ENCODE data around the gene DIPK1A. TPM values are rescaled to one million over a fixed set of nuclear protein-coding genes. Genes with fewer than 3 reads are reported as not detected.
"Not testable (repeated sequence)": the region's sequence is repeated elsewhere in the genome, so short reads cannot be mapped to it uniquely, and the experiment has no call there.

DIPK1A gene
- total RNA-seq, 1 donor = 29.0 TPM

DNA sequence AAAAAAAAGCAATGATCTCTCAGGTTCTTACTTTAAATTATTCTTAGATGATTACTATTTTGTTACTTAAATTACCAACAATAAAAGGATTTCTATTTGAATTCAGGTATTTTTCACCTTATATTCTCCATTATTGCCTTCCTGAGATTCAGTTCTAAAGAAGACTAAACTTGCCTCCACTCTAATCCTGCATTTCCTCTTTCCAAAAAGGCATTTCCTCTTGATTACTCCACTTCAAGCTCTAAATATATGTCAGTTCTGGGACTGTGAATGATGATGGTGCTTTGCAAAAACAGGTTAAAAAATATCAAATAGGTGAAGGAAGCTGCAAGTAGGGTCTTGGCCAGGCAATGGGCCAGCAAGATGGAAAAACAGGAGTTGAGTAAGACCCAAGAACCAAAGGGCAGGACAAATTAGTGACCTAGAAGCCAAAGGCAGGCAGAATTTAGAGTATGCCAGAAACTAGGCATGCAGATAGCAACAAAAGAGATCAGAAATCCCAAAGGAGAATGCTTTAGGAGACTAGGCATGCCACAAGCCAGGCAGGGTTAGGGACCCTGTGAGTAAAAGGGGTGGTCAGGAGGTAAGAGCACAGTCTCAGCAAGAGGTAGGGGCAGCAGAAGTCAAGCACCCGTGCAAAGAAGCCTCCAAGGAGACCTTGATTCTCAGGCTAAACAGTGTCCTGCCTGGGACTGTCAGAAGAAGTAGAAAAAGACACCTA, 11.3 kb upstream of the DIPK1A start:
- Histone ChIP-seq H3K79me2 (ENCODE audit: insufficient read depth, low read length) (no peaks in the 10 kb centered on the region), H3K9me3 (ENCODE audit: low read depth, low read length) (no peaks in the 10 kb centered on the region), H3K27ac (ENCODE audit: low read depth, low read length) (no peak overlapping the region), H2AFZ (ENCODE audit: low read length) (no peak overlapping the region), H4K20me1 (ENCODE audit: insufficient read depth, low read length) (no peaks in the 10 kb centered on the region), H3K4me1 (ENCODE audit: insufficient read depth, low read length) (no peaks in the 10 kb centered on the region), H3K4me3 (ENCODE audit: insufficient read depth, low read length) (no peak overlapping the region), H3K36me3 (ENCODE audit: insufficient read depth, low read length) (no peaks in the 10 kb centered on the region), H3K27me3 (ENCODE audit: insufficient read depth, low read length) (peaks cover 22% of the 10 kb centered on the region), H3K4me2 (ENCODE audit: insufficient read depth, low read length) (no peak overlapping the region)
- DNase-seq (ENCODE audit: insufficient read length, low spot score, missing footprints) = no peak
- TF ChIP-seq, protein P1, sequence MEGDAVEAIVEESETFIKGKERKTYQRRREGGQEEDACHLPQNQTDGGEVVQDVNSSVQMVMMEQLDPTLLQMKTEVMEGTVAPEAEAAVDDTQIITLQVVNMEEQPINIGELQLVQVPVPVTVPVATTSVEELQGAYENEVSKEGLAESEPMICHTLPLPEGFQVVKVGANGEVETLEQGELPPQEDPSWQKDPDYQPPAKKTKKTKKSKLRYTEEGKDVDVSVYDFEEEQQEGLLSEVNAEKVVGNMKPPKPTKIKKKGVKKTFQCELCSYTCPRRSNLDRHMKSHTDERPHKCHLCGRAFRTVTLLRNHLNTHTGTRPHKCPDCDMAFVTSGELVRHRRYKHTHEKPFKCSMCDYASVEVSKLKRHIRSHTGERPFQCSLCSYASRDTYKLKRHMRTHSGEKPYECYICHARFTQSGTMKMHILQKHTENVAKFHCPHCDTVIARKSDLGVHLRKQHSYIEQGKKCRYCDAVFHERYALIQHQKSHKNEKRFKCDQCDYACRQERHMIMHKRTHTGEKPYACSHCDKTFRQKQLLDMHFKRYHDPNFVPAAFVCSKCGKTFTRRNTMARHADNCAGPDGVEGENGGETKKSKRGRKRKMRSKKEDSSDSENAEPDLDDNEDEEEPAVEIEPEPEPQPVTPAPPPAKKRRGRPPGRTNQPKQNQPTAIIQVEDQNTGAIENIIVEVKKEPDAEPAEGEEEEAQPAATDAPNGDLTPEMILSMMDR (IDR thresholded peaks at IDR 0.05; ENCODE audit: extremely low read depth, low read depth, low read length) = no peak

DNA sequence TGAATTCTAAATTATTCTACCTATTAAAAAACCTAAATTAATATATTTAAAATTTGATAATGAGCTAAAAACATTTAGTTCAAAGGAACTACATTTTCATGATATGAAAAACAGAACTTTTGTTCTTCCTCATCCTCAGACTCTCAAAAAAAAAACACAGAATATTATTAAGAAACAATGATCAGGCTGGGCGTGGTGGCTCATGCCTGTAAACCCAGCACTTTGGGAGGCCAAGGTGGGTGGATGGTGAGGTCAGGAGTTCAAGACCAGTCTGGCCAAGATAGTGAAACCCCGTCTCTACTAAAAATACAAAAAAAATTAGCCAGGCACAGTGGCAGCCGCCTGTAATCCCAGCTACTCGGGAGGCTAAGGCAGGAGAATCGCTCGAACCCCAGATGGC, 10.7 kb upstream of the DIPK1A start:
- H2AFZ ChIP-seq (ENCODE audit: low read length); H3K27ac ChIP-seq (ENCODE audit: low read depth, low read length); H3K4me2 ChIP-seq (ENCODE audit: insufficient read depth, low read length): not testable (repeated sequence)

DNA sequence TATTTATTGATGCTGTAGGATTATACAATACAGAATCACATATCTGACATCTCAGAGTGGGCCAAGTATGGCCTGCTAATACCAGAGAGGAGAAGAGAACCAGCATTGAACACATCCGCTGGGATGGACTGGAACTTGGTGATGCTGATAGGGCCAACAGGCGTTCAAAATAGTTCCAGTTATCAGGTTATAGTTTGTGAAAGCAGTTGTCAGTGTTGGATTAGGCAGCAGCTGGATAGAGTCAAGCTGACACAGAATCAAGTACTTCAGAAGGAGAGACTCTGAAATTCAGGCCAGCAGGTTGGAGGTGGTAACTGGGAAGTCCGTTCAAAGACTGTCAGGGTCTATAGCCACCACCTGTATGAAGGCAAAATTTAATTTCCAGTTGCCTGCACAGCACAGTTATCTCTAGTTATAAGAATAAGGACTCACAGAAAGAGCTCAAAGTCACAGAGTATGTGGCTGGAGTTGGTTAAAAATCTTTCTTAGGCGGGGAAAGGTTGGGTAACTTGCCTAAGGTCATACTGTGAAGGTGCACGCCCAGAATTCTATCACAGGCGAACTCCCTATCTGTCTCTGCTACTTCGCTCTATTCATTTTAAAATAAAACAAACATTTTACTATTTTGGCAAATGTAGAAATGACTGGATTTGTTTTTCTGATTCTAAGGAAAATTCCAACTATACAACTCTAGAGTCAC, 9.9 kb upstream of the DIPK1A start:
- H3K27ac ChIP-seq (ENCODE audit: low read depth, low read length) = no peak overlapping the region
- no peaks in the 10 kb centered on the region for H4K20me1 ChIP-seq (ENCODE audit: insufficient read depth, low read length)
- H3K27me3 ChIP-seq (ENCODE audit: insufficient read depth, low read length) = peaks cover 22% of the 10 kb centered on the region
- H3K4me2 ChIP-seq (ENCODE audit: insufficient read depth, low read length) = no peak overlapping the region
- TF ChIP-seq, protein P1 (IDR thresholded peaks at IDR 0.05; ENCODE audit: extremely low read depth, low read depth, low read length) = no peak
- H3K4me1 ChIP-seq (ENCODE audit: insufficient read depth, low read length) = no peaks in the 10 kb centered on the region
- H3K4me3 ChIP-seq (ENCODE audit: insufficient read depth, low read length) = no peak overlapping the region
- H3K9me3 ChIP-seq (ENCODE audit: low read depth, low read length) = no peaks in the 10 kb centered on the region
- no peaks in the 10 kb centered on the region for H3K36me3 ChIP-seq (ENCODE audit: insufficient read depth, low read length)
- H3K79me2 ChIP-seq (ENCODE audit: insufficient read depth, low read length) = no peaks in the 10 kb centered on the region
- no peak overlapping the region for H2AFZ ChIP-seq (ENCODE audit: low read length)
- no peak for DNase-seq (ENCODE audit: insufficient read length, low spot score, missing footprints)

More for the DNA sequence above, 10.7 kb upstream of the DIPK1A start:
- not testable (repeated sequence) for H3K9me3 ChIP-seq (ENCODE audit: low read depth, low read length); H4K20me1 ChIP-seq (ENCODE audit: insufficient read depth, low read length); DNase-seq (ENCODE audit: insufficient read length, low spot score, missing footprints); H3K4me1 ChIP-seq (ENCODE audit: insufficient read depth, low read length); H3K4me3 ChIP-seq (ENCODE audit: insufficient read depth, low read length); H3K36me3 ChIP-seq (ENCODE audit: insufficient read depth, low read length); H3K79me2 ChIP-seq (ENCODE audit: insufficient read depth, low read length)
- H3K27me3 ChIP-seq (ENCODE audit: insufficient read depth, low read length) = peaks cover 22% of the 10 kb centered on the region

DNA sequence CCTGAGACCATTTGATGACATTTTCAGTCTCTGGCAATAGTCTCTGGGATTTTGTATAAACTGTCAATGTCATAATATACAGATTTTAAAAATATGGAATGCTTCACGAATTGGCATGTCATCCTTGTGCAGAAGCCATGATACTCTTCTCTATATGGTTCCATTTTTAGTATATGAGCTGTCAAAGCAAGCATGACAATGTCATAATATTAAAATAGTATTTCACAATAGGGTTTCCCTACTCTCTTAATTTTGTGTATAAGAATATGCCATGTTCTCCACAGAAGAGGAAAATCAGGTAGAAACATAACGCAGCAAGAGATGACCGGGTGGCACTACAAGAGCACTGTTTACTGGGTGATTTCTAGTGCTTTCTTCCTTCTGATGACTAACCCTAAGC, 8.3 kb upstream of the DIPK1A start:
- no peaks in the 10 kb centered on the region for H3K4me1 ChIP-seq (ENCODE audit: insufficient read depth, low read length)
- no peaks in the 10 kb centered on the region for H4K20me1 ChIP-seq (ENCODE audit: insufficient read depth, low read length)
- H3K9me3 ChIP-seq (ENCODE audit: low read depth, low read length) = no peaks in the 10 kb centered on the region
- H3K4me2 ChIP-seq (ENCODE audit: insufficient read depth, low read length) = no peak overlapping the region
- no peak overlapping the region for H2AFZ ChIP-seq (ENCODE audit: low read length)
- no peaks in the 10 kb centered on the region for H3K79me2 ChIP-seq (ENCODE audit: insufficient read depth, low read length)
- no peaks in the 10 kb centered on the region for H3K36me3 ChIP-seq (ENCODE audit: insufficient read depth, low read length)
- TF ChIP-seq, protein P1 (IDR thresholded peaks at IDR 0.05; ENCODE audit: extremely low read depth, low read depth, low read length) = no peak
- no peak for DNase-seq (ENCODE audit: insufficient read length, low spot score, missing footprints)
- H3K27me3 ChIP-seq (ENCODE audit: insufficient read depth, low read length) = peaks cover 27% of the 10 kb centered on the region
- no peak overlapping the region for H3K27ac ChIP-seq (ENCODE audit: low read depth, low read length)
- H3K4me3 ChIP-seq (ENCODE audit: insufficient read depth, low read length) = no peak overlapping the region
